Activated naive CD8-positive, alpha-beta T cell treated with anti-CD3 and anti-CD28 coated beads, Interleukin-2, amount 50 U/mL, for 24 hours (primary cell): ENCODE results near the gene LRP1.

Experiments
- ATAC-seq: fragments of 150-1000 bp; cut with Tn5 transposase; one replicate; pipeline ENCODE4 v1.10.0; 2021
- DNase-seq: peaks from one replicate; pipeline ENCODE4 v3.0.0; 2021
- H3K27ac Mint-ChIP-seq: one replicate; pipeline ENCODE4 v1.8.0; 2021; ENCODE audit warnings: mild to moderate bottlenecking, mixed read lengths
- H3K27me3 Mint-ChIP-seq: one replicate; pipeline ENCODE4 v1.8.0; 2021; ENCODE audit warnings: mixed read lengths
- H3K36me3 Mint-ChIP-seq: one replicate; pipeline ENCODE4 v1.8.0; 2021; ENCODE audit warnings: low read depth, mixed read lengths
- H3K4me1 Mint-ChIP-seq: one replicate; pipeline ENCODE4 v1.8.0; 2021; ENCODE audit warnings: mixed read lengths
- H3K4me3 Mint-ChIP-seq: one replicate; pipeline ENCODE4 v1.8.0; 2021; ENCODE audit warnings: mild to moderate bottlenecking, moderate library complexity, mixed read lengths
- H3K9me3 Mint-ChIP-seq: one replicate; pipeline ENCODE4 v1.8.0; 2021; ENCODE audit warnings: mixed read lengths

Gene LRP1

GRCh38 chr12:57101892-57102695 is 26.2 kb upstream of the LRP1 start:
- Mint-ChIP-seq H3K4me3 (no peak overlapping the region), H3K27ac (peak overlapping the region; percentile 77), H3K4me1 (peaks cover 54% of the 10 kb centered on the region), H3K9me3 (no peaks in the 10 kb centered on the region), H3K27me3 (no peaks in the 10 kb centered on the region), H3K36me3 (peaks cover 67% of the 10 kb centered on the region)
- DNase-seq (no peak), ATAC-seq (peak; percentile 30)

- H3K27ac Mint-ChIP-seq = peak overlapping the region; percentile 71
- ATAC-seq = peak; percentile 37
- no peak for DNase-seq
- H3K27me3 Mint-ChIP-seq = no peaks in the 10 kb centered on the region
- H3K4me3 Mint-ChIP-seq = no peak overlapping the region
- peaks cover 76% of the 10 kb centered on the region for H3K36me3 Mint-ChIP-seq
- H3K9me3 Mint-ChIP-seq = no peaks in the 10 kb centered on the region
- H3K4me1 Mint-ChIP-seq = peaks cover 67% of the 10 kb centered on the region
Measured at GRCh38 chr12:57103856-57104255, 24.4 kb upstream of the LRP1 start.

- no peak overlapping the region for H3K4me3 Mint-ChIP-seq
- peaks cover 68% of the 10 kb centered on the region for H3K4me1 Mint-ChIP-seq
- no peak for DNase-seq
- ATAC-seq = peak; percentile 9
- H3K36me3 Mint-ChIP-seq = peaks cover 75% of the 10 kb centered on the region
- no peaks in the 10 kb centered on the region for H3K9me3 Mint-ChIP-seq
- no peaks in the 10 kb centered on the region for H3K27me3 Mint-ChIP-seq
- peak overlapping the region; percentile 71 for H3K27ac Mint-ChIP-seq
Measured at GRCh38 chr12:57104292-57104910, 23.9 kb upstream of the LRP1 start.

- DNase-seq = no peak
- peak overlapping the region; percentile 71 for H3K27ac Mint-ChIP-seq
- H3K36me3 Mint-ChIP-seq = peaks cover 75% of the 10 kb centered on the region
- no peak for ATAC-seq
- no peaks in the 10 kb centered on the region for H3K9me3 Mint-ChIP-seq
- H3K4me1 Mint-ChIP-seq = peaks cover 71% of the 10 kb centered on the region
- no peaks in the 10 kb centered on the region for H3K27me3 Mint-ChIP-seq
- no peak overlapping the region for H3K4me3 Mint-ChIP-seq
Measured at GRCh38 chr12:57105011-57105753, 23.1 kb upstream of the LRP1 start.

- DNase-seq = no peak
- Mint-ChIP-seq H3K9me3 (no peaks in the 10 kb centered on the region), H3K27me3 (no peaks in the 10 kb centered on the region), H3K36me3 (peaks cover 76% of the 10 kb centered on the region), H3K4me1 (peaks cover 72% of the 10 kb centered on the region), H3K4me3 (no peak overlapping the region), H3K27ac (peak overlapping the region; percentile 30)
- no peak for ATAC-seq
Measured at GRCh38 chr12:57106021-57106708, 22.1 kb upstream of the LRP1 start.

GRCh38 chr12:57107456-57108155 is 20.7 kb upstream of the LRP1 start:
- Mint-ChIP-seq H3K4me1 (peaks cover 70% of the 10 kb centered on the region), H3K36me3 (peaks cover 64% of the 10 kb centered on the region), H3K27ac (peak overlapping the region; percentile 87), H3K4me3 (peak overlapping the region; percentile 51), H3K9me3 (no peaks in the 10 kb centered on the region), H3K27me3 (no peaks in the 10 kb centered on the region)
- no peak for ATAC-seq
- no peak for DNase-seq

- H3K4me3 Mint-ChIP-seq = peak overlapping the region; percentile 98
- ATAC-seq = no peak
- peaks cover 49% of the 10 kb centered on the region for H3K36me3 Mint-ChIP-seq
- H3K4me1 Mint-ChIP-seq = peaks cover 61% of the 10 kb centered on the region
- no peaks in the 10 kb centered on the region for H3K27me3 Mint-ChIP-seq
- no peaks in the 10 kb centered on the region for H3K9me3 Mint-ChIP-seq
- peak overlapping the region; percentile 96 for H3K27ac Mint-ChIP-seq
- DNase-seq = no peak
Measured at GRCh38 chr12:57109207-57110103, 18.8 kb upstream of the LRP1 start.

- peak; percentile 84 for DNase-seq
- peak; percentile 47 for ATAC-seq
Measured at GRCh38 chr12:57110104-57111030, 17.9 kb upstream of the LRP1 start.

GRCh38 chr12:57111031-57111734 is 17.1 kb upstream of the LRP1 start, which contains the start of gene STAT6:
Gene STAT6, minus strand, starts transcription at chr12:57111362. Its CDS starts 3,084 bp downstream, at chr12:57108278.
- DNase-seq (peak; percentile 80), ATAC-seq (peak; percentile 65)
- H3K36me3 Mint-ChIP-seq = peaks cover 40% of the 10 kb centered on the region
- no peaks in the 10 kb centered on the region for H3K27me3 Mint-ChIP-seq
- peaks cover 51% of the 10 kb centered on the region for H3K4me1 Mint-ChIP-seq
- H3K27ac Mint-ChIP-seq = peak within 1 kb of the TSS; percentile 96
- no peaks in the 10 kb centered on the region for H3K9me3 Mint-ChIP-seq
- peak within 1 kb of the TSS; percentile 98 for H3K4me3 Mint-ChIP-seq

More at GRCh38 chr12:57110104-57111030, 17.9 kb upstream of the LRP1 start:
- H3K9me3 Mint-ChIP-seq = no peaks in the 10 kb centered on the region
- peak overlapping the region; percentile 96 for H3K27ac Mint-ChIP-seq
- peaks cover 43% of the 10 kb centered on the region for H3K36me3 Mint-ChIP-seq
- H3K4me1 Mint-ChIP-seq = peaks cover 54% of the 10 kb centered on the region
- no peaks in the 10 kb centered on the region for H3K27me3 Mint-ChIP-seq
- H3K4me3 Mint-ChIP-seq = peak overlapping the region; percentile 98

GRCh38 chr12:57112492-57113294 is 15.6 kb upstream of the LRP1 start:
- ATAC-seq (no peak), DNase-seq (peak; percentile 92)
- peak overlapping the region; percentile 98 for H3K4me3 Mint-ChIP-seq
- peaks cover 38% of the 10 kb centered on the region for H3K4me1 Mint-ChIP-seq
- no peaks in the 10 kb centered on the region for H3K27me3 Mint-ChIP-seq
- peak overlapping the region; percentile 96 for H3K27ac Mint-ChIP-seq
- no peaks in the 10 kb centered on the region for H3K9me3 Mint-ChIP-seq
- peaks cover 27% of the 10 kb centered on the region for H3K36me3 Mint-ChIP-seq

GRCh38 chr12:57116580-57117281 is 11.6 kb upstream of the LRP1 start:
- Mint-ChIP-seq H3K9me3 (no peaks in the 10 kb centered on the region), H3K27ac (no peak overlapping the region), H3K36me3 (no peaks in the 10 kb centered on the region), H3K4me3 (no peak overlapping the region), H3K4me1 (peaks cover 27% of the 10 kb centered on the region), H3K27me3 (no peaks in the 10 kb centered on the region)
- DNase-seq (no peak), ATAC-seq (no peak)
